Right lobe of liver (tissue), 6 donors: ENCODE measurements around the gene SYPL1. TPM values are rescaled to one million over a fixed set of nuclear protein-coding genes. Genes with fewer than 3 reads are reported as not detected.

ENCODE experiments used
- ATAC-seq, 4 donors: fragments of 200-7000 bp; cut with Tn5 transposase; one replicate each; pipeline ENCODE4 v1.9.1; 2020; ENCODE audit warnings: mild to moderate bottlenecking in 4 of 4, moderate library complexity in 4 of 4
- DNase-seq, 3 donors: peaks; one replicate each; pipeline ENCODE4 v3.0.0-alpha.2; 2020
- H3K27ac ChIP-seq, 3 donors: fragments of 200-600 bp; one replicate each; pipeline ENCODE4 v1.8.0; 2022
- H3K27me3 ChIP-seq, 2 donors: fragments of 200-600 bp; one replicate each; pipeline ENCODE4 v1.8.0; 2022
- H3K36me3 ChIP-seq, 4 donors: fragments of 200-600 bp; sonication (generic) in 1 of 4; one replicate each; pipeline versions ENCODE4 v1.5.1 to v1.8.0; 2017 to 2022; ENCODE audit warnings: control low read depth in 1 of 4
- H3K4me1 ChIP-seq, 4 donors: fragments of 200-600 bp; sonication (generic) in 1 of 4; one replicate each; pipeline versions ENCODE4 v1.5.1 to v1.8.0; 2017 to 2022; ENCODE audit warnings: control low read depth in 1 of 4
- H3K4me3 ChIP-seq, 3 donors: fragments of 200-600 bp; one replicate each; pipeline ENCODE4 v1.8.0; 2022
- H3K9me3 ChIP-seq, 4 donors: fragments of 200-600 bp; sonication (generic) in 1 of 4; one replicate each; pipeline versions ENCODE4 v1.5.1 to v1.8.0; 2017 to 2022; ENCODE audit warnings: control low read depth in 1 of 4
- POLR2A ChIP-seq: fragments of 450-650 bp; IDR thresholded peaks from one replicate; pipeline ENCODE4 v1.6.1; 2017; ENCODE audit warnings: antibody characterized with exemption, mild to moderate bottlenecking
- WGBS: methylation state at CpG from one replicate; pipeline ENCODE4 v1.1.6; 2018; ENCODE audit warnings: low coverage, low lambda C conversion rate; ENCODE audit not compliant: insufficient coverage; ENCODE audit errors: missing lambda C conversion rate; 5-methylcytosine and 5-hydroxymethylcytosine counted together
- intact Hi-C, 2 donors: fragments of 100-400 bp; cut with DNase I; formaldehyde crosslinking; loops; one replicate each; pipeline versions ENCODE4 v1.11.2 to v1.14.1; 2022
- total RNA-seq, 6 experiments: library from RNA; depleted of rRNA in 2 of 6; stranded (reverse); fragments of >200 nt in 2 of 6; fragmentation: NEBNext Ultra II Directional in 3 of 6; extraction: Animal tissue kit (Norgen Biotek cat#: 25700) in 3 of 6; gene quantifications; one replicate each; pipeline versions ENCODE4 v1.1.0 to v1.2.4, GENCODE V29; 2016 to 2023
- TF ChIP-seq, protein P1 (sequence below), 4 donors: fragments of 200-600 bp in 3 of 4; fragments of 450-650 bp in 1 of 4; IDR thresholded peaks; one replicate each; pipeline versions ENCODE4 v1.5.1 to v1.8.0; 2016 to 2022; ENCODE audit warnings: antibody characterized with exemption in 4 of 4, mild to moderate bottlenecking in 2 of 4
- donor health status: DM: no; HTN: yes; CAD: no.
- donor health status: DM: no; HTN: no; CAD: no.
- donor health status: DM: no; HTN: no; CAD: no.
- donor health status: DM: no; HTN: yes; CAD: no.
- donor health status: DM: no; HTN: yes; CAD: no.

The SYPL1 gene
- total RNA-seq, 6 experiments from 2014 or later, result 29.5 to 43.0 (median 37.1) TPM

- ATAC-seq, result peak; percentile 31 to 69 (median 59)
- no peak overlapping the region for H3K4me3 ChIP-seq
- no peaks in the 10 kb centered on the region for H3K27me3 ChIP-seq
- H3K4me1 ChIP-seq, result peaks cover 0 to 12% (median 3%) of the 10 kb centered on the region in 4 donors
- DNase-seq, result peak in 1 of 3 donors; percentile 57
- 31% methylated on average over 9 of the region's 9 CpGs for WGBS
- TF ChIP-seq POLR2A, result no peak
- TF ChIP-seq, protein P1, sequence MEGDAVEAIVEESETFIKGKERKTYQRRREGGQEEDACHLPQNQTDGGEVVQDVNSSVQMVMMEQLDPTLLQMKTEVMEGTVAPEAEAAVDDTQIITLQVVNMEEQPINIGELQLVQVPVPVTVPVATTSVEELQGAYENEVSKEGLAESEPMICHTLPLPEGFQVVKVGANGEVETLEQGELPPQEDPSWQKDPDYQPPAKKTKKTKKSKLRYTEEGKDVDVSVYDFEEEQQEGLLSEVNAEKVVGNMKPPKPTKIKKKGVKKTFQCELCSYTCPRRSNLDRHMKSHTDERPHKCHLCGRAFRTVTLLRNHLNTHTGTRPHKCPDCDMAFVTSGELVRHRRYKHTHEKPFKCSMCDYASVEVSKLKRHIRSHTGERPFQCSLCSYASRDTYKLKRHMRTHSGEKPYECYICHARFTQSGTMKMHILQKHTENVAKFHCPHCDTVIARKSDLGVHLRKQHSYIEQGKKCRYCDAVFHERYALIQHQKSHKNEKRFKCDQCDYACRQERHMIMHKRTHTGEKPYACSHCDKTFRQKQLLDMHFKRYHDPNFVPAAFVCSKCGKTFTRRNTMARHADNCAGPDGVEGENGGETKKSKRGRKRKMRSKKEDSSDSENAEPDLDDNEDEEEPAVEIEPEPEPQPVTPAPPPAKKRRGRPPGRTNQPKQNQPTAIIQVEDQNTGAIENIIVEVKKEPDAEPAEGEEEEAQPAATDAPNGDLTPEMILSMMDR (IDR thresholded peaks at IDR 0.05), result no peak
- H3K9me3 ChIP-seq, result no peaks in the 10 kb centered on the region
- H3K36me3 ChIP-seq, result no peaks in the 10 kb centered on the region
- intact Hi-C loops, result no loop called here
- H3K27ac ChIP-seq, result peak overlapping the region; percentile 10 to 40 (median 20)
Measured at GRCh38 chr7:106071999-106072714, 40.0 kb downstream of the SYPL1 start.

GRCh38 chr7:106071356-106071998, 40.6 kb downstream of the SYPL1 start:
- no peak for TF ChIP-seq POLR2A
- TF ChIP-seq, protein P1 (IDR thresholded peaks at IDR 0.05), result no peak
- H3K36me3 ChIP-seq, result no peaks in the 10 kb centered on the region
- 42% methylated on average over 7 of the region's 9 CpGs for WGBS
- ATAC-seq (peak; percentile 41 to 66 (median 58)), DNase-seq (no peak)
- H3K27me3 ChIP-seq, result no peaks in the 10 kb centered on the region
- intact Hi-C loops, result no loop called here
- no peak overlapping the region for H3K4me3 ChIP-seq
- H3K4me1 ChIP-seq, result peaks cover 0 to 12% (median 3%) of the 10 kb centered on the region in 4 donors
- H3K9me3 ChIP-seq, result no peaks in the 10 kb centered on the region
- peak overlapping the region; percentile 10 to 50 (median 20) for H3K27ac ChIP-seq

GRCh38 chr7:106070567-106071254, 41.4 kb downstream of the SYPL1 start:
- Histone ChIP-seq H3K4me3 (no peak overlapping the region), H3K4me1 (peaks cover 0 to 12% (median 3%) of the 10 kb centered on the region in 4 donors), H3K27ac (peak overlapping the region in 2 of 3 donors; percentile 10 to 50), H3K9me3 (no peaks in the 10 kb centered on the region), H3K36me3 (no peaks in the 10 kb centered on the region), H3K27me3 (no peaks in the 10 kb centered on the region)
- no peak for ATAC-seq
- TF ChIP-seq, protein P1 (IDR thresholded peaks at IDR 0.05), result no peak
- no peak for TF ChIP-seq POLR2A
- intact Hi-C loops, result no loop called here
- WGBS, result 82% methylated on average over 5 of the region's 8 CpGs
- no peak for DNase-seq

DNA sequence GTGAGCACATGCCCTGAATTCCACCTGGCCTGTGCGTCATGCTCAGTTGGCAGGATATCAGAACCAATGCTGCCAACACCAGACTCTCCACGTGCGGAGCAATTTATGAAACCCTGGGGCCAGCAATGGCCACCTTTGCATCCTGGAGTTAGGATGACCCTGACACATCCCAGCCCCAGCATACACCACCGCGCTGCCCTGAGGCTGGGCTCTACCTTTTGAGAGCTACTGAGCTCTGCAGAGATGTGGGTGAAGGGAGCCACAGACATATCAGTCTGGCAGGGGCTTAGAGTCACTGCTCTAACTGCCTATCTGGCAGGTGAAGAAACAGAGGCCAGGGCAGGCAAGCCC, 41.9 kb downstream of the SYPL1 start:
- no peaks in the 10 kb centered on the region for H3K27me3 ChIP-seq
- TF ChIP-seq POLR2A, result no peak
- TF ChIP-seq, protein P1 (IDR thresholded peaks at IDR 0.05), result no peak
- no peak overlapping the region for H3K27ac ChIP-seq
- no peaks in the 10 kb centered on the region for H3K36me3 ChIP-seq
- H3K9me3 ChIP-seq, result no peaks in the 10 kb centered on the region
- peak; percentile 73 to 85 (median 82) for DNase-seq
- WGBS, result 6% methylated on average over 2 of the region's 5 CpGs
- H3K4me3 ChIP-seq, result no peak overlapping the region
- intact Hi-C loops, result no loop called here
- ATAC-seq, result peak; percentile 55 to 58 (median 56)
- H3K4me1 ChIP-seq, result peaks cover 0 to 13% (median 3%) of the 10 kb centered on the region in 4 donors
